Fibroblast of pulmonary artery (primary cell): ENCODE measurements around the gene TOM1L2.
A peak's percentile ranks its signal among the peaks of the same experiment; 100 is the strongest.

Experiments
- DNase-seq: peaks from one replicate; pipeline ENCODE4 v3.0.0-alpha.2; 2010; ENCODE audit warnings: low read depth
- H3K4me3 ChIP-seq: replicated peaks from 2 replicates; pipeline ENCODE4 v1.5.1; 2011; ENCODE audit warnings: low read depth, mild to moderate bottlenecking, control low read depth, low read length, moderate library complexity
- TF ChIP-seq, protein P1 (sequence below): IDR thresholded peaks from 2 replicates; pipeline ENCODE4 v1.5.1; 2011; ENCODE audit warnings: mild to moderate bottlenecking, control low read depth, low read length, inconsistent platforms; ENCODE audit errors: missing control alignments

Gene TOM1L2

DNA sequence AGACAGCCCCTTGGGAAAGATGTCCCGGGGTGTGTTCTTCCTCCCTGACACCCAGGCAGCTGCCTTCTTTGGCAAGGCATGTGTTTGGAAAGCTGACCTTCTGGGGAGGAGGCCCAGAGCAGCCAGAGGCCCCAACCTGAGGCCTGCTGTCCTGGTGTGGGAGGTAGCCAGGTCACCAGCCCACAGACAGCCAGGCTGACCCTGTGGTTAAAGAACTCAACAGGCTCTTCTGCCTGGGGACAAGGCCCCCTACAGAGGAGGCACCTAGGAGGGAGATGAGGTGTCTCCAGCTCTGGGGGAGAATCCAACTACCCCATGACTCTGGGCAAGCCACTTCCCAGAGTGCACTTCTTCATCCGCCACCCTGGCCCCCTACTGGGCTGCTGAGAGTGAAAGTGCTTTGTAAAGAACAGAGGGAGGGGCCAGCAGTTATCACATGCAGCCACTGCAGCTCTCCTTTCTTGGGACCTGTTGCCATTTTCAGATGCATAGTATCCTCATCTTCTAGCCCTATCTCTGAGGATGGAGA lies 122.3 kb downstream of the TOM1L2 start:
- TF ChIP-seq, protein P1, sequence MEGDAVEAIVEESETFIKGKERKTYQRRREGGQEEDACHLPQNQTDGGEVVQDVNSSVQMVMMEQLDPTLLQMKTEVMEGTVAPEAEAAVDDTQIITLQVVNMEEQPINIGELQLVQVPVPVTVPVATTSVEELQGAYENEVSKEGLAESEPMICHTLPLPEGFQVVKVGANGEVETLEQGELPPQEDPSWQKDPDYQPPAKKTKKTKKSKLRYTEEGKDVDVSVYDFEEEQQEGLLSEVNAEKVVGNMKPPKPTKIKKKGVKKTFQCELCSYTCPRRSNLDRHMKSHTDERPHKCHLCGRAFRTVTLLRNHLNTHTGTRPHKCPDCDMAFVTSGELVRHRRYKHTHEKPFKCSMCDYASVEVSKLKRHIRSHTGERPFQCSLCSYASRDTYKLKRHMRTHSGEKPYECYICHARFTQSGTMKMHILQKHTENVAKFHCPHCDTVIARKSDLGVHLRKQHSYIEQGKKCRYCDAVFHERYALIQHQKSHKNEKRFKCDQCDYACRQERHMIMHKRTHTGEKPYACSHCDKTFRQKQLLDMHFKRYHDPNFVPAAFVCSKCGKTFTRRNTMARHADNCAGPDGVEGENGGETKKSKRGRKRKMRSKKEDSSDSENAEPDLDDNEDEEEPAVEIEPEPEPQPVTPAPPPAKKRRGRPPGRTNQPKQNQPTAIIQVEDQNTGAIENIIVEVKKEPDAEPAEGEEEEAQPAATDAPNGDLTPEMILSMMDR = peak; percentile 38
- H3K4me3 ChIP-seq = no peak overlapping the region
- peak; percentile 51 for DNase-seq

DNA sequence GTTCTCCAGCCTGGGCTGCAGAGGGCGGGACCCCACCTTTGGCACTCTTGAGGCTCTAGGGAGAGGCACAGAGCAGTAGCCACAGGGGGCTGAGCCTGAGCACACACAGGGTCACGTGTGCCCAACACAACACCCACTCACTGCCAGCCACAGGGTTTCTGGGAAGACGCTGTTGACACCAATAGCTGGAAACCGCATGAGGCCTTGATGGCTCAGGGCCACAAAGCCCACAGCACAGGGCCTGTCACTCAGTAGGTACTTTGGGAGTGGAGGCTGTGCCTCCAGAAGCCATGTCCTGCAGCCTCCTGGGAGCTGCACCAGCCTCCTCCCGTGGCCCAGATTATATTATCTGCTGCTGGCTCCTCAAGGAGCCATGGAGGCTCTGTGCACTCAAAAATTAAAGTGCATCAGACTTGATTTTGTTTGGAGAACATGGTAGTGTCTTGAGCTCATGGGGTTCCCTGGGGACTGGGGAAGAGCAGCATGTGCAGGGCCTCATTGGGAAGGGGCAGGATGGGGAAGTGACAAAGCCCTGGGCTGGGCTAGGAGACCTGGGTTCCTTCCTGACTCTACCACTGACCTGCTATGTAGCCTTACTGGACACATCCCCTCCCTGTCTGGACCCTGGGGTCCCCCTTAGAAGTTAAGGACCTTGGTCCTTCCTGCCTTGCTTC lies 122.9 kb downstream of the TOM1L2 start:
- TF ChIP-seq, protein P1 = no peak
- H3K4me3 ChIP-seq = no peak overlapping the region
- peak; percentile 41 for DNase-seq

DNA sequence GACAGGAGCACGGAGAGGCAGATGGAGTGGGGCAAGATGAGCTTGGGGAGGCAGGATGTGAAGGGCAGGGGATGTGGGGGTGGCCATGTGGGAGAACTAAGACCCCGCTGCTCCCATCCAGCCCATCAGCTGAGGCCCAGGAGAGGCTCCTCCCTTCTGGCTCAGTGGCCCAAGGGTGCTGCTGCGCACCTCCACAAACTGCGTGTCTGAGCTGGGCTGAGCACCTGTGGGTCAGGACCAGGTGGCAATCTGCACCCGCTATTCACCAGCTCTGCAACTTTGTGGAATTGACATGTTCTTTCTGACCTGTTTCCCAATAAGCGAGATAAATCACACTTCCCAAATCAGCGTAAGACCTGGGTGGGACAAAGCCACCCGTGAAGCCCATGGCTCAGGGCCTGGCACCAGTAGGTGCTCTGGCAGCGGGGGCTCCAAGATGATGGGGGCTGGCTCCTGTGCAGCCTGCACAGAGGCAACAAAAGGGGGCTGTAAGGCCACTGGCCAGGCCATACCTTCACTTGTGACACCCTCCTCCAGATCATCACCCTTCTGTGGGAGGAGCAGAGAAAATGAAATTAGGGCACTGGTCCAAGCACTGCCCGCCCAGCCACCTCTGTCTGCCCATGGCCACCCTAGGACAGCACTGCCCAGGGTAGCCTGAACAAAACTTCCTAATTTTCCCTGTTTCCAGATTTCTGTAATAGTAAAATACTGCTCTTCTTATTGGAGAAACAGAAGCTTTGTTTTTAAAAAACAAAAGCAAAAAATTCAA lies 123.7 kb downstream of the TOM1L2 start:
- H3K4me3 ChIP-seq = no peak overlapping the region
- no peak for DNase-seq

DNA sequence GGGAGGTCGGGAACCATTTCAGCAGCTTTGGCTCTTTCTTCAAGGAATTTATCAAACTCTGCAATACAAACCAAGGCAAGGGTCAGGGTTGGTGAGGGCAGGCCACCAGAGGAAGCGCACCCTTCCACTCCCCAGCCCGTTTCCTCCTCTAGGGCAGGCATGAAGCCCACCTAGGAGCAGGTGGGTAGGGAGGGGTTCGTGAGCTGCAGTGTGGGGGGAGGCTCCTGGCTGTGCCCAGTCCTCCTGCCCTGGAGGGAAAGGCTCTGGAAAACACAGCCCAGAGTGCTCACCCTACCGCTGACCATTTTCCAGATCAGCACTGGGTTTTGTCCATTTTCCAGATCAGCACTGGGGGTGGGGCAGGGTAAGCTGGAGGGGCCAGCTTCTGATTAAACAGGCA lies 124.5 kb downstream of the TOM1L2 start:
- H3K4me3 ChIP-seq = no peak overlapping the region
- no peak for DNase-seq
- TF ChIP-seq, protein P1 = no peak

More for the DNA sequence above, 123.7 kb downstream of the TOM1L2 start:
- TF ChIP-seq, protein P1 = no peak

DNA sequence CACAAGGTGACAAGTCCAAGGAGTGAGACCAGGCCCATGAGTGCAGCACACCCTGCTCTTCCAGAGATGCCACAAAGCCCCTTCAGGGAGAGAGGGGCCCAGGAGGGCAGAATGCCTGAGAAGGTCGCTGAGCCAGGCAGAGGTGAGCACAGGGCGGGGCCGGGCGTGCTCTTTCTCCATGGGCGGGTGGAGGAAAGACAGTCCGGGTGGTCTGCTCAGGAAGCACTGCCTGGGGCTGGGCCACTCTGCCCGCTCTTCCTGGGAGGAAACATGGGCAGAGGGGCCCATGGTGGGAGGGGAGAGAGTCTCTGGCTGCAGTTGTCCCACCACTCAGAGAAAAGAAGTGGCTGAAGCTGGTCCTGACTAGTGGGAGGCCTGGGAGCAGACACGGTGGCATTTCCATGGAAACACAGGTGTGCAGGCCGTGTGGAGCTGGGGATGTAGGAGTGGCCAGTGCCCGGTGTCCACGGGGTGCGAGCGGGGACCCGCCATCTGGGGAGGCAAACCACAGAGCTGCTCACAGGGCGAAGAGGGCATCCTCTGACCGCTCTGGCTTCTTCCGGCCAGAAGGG lies 125.0 kb downstream of the TOM1L2 start:
- DNase-seq = no peak
- no peak overlapping the region for H3K4me3 ChIP-seq
- TF ChIP-seq, protein P1 = no peak

DNA sequence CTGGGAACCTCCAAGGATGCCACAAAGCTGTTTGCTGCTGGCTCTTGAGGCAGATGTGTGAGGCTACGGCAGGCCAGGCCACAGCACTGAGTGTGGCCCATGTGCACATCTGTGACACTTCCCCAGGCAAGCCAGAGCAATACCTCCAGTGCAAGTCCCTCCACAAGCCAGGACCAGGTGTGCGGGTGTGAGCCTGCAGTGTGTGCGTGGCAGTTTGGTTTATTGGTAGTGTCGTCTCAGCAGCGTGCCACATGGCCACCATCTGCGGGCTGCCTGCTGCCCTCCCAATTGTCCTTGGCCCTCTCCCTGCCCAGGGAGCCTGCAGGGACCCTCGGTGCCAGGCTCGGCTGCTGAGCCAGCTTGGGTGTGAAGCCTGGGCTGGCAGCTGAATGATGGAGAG lies 125.6 kb downstream of the TOM1L2 start:
- DNase-seq = no peak
- H3K4me3 ChIP-seq = no peak overlapping the region
- TF ChIP-seq, protein P1 = no peak
